GM19452 (cell line): ENCODE results near the gene ARRDC1.
A peak's percentile ranks its signal among the peaks of the same experiment; 100 is the strongest.
"Not testable (repeated sequence)": the region's sequence is repeated elsewhere in the genome, so short reads cannot be mapped to it uniquely, and the experiment has no call there.

Experiments used
- ATAC-seq: cut with Tn5 transposase; IDR thresholded peaks from one replicate; pipeline ENCODE4 v1.9.1; 2021; ENCODE audit not compliant: unreplicated experiment

ARRDC1 gene

DNA sequence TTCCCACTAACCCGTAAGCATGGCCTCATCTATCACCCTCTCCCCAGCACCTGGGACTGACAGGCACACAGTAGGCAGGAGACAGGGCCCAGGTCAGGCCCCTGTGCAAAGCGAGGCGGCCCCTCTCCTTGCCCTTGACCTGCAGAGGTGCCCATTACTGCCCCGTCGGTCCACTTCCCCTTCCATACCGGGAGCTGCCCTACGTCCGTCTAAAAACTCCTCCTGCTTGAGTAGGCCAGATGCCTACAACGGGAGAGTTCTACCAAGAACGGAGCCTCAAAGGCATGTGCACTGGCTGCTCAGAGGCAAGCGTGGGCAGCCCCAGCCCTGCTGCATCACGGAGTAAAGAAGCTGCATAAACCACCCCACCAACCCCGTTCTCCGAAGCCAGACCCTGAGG is 22.1 kb upstream of the ARRDC1 start:
- no peak for ATAC-seq

DNA sequence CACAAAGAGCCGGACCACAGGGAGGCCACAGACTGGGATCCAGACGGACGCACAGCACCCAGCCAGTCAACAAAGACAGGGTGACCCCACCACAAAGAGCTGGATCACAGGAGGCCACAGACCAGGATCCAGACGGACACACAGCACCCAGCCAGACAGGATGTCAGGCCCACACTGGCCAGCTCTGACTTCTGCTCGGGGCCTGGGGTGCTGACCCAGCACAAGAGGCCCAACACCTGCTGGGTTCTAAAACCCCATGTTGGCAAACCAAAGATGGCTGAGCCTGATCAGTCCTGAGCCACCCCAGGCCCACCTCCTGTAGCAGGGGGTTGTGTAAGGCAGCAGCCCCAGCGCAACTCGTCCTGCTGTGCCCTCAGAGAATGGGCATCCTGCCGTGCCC is 21.5 kb upstream of the ARRDC1 start:
- ATAC-seq = no peak

- ATAC-seq = no peak
Measured at GRCh38 chr9:137586854-137587253, 18.6 kb upstream of the ARRDC1 start.

GRCh38 chr9:137588311-137588710 is 17.2 kb upstream of the ARRDC1 start:
- ATAC-seq = no peak

DNA sequence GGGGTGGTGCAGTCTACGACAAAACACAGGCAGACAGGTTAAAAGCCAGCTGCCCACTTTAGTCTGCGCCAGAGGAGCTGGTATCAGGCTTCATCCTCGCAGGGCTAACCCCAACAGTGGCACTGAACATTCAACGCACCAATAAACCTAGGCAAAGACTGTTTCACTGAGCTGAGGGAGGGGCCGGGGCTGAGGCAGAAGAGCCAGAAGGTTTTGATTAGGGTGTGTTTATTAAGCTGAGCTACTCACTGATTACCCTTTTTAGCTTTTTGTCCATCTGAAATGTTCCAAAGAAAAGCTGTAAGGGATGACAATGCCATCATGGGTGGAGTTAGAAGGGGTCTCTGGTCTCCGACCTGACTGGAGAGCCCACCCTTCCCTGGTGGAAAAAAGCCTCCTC is 16.6 kb upstream of the ARRDC1 start:
- ATAC-seq = no peak

- peak; percentile 11 for ATAC-seq
Measured at GRCh38 chr9:137589441-137590122, 15.9 kb upstream of the ARRDC1 start.

- ATAC-seq = no peak
Measured at GRCh38 chr9:137590123-137590468, 15.4 kb upstream of the ARRDC1 start.

DNA sequence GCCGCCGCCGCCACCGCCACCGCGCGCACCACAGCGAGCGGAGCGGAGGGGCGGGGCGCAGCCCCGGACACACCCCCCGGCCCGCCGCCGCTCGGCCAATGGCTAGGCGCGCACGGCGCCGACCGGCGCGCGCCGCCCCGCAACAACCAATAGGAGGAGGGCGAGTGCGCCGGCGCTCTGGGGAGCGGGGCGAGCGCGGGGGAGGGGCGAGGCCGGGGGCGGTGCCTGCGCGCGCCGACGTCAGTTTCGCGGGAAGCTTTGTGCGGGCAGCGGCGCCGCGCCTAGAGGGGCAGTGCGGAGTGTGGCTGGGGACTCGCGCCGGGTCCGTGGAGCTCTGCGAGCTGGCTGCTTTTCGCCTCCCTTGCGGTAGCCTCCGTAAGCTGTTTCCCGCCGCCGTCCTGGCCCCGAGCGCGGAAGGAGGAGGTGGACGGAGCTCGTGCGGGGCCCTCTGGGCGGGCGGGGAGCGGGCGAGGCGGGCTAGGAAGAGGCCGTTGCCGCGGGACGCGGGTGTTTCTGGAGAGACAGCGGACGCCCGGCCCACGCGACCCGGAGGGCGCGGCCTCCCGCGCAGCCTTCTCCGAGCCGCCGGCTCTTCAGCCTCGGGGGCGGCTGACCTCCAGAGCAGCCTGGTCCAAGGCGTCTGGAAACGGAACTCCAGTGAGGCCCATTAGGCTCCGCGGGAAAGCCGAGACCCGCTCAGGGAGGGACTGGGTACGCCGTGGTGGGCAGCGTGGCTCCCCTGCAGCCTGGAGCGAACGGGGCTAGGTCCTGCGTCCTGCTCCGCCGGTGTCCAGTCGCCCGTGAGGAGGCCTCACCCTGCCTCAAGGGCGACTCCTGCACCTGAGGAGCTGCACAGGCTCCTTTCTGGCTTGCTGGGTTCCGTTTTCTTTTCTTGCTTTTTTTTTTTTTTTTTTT is 14.8 kb upstream of the ARRDC1 start, which contains the start of gene ZMYND19:
ZMYND19 (minus strand) TSS at position 44 of the 915 bp plus-strand sequence. CDS start 249 bp downstream, outside the sequence.
- ATAC-seq = peak; percentile 86

- no peak for ATAC-seq
Measured at GRCh38 chr9:137592767-137593166, 12.7 kb upstream of the ARRDC1 start.

- ATAC-seq = no peak
Measured at GRCh38 chr9:137593176-137593575, 12.3 kb upstream of the ARRDC1 start.

GRCh38 chr9:137596577-137596976 is 8.9 kb upstream of the ARRDC1 start:
- ATAC-seq = not testable (repeated sequence)

- ATAC-seq = no peak
Measured at GRCh38 chr9:137598943-137599342, 6.5 kb upstream of the ARRDC1 start.

DNA sequence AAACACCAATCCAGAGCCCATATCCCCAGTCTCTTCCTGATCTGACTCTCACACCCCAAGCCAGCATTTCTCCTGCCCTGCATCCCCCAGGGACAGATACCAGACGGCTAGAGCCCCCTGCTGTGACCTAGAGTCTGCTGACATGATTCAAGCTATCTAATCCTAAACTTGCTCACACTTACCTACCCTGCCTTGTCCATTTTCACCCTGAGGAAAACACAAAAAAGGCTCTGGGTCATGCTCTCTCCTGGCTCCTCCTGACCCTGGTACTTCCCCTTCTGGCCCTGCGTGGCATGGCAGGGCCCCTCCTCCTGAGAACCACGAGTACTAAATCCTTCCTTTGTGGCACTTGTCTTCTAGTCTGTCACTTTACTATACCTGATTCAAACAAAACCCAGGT is 2.8 kb upstream of the ARRDC1 start:
- ATAC-seq = no peak

DNA sequence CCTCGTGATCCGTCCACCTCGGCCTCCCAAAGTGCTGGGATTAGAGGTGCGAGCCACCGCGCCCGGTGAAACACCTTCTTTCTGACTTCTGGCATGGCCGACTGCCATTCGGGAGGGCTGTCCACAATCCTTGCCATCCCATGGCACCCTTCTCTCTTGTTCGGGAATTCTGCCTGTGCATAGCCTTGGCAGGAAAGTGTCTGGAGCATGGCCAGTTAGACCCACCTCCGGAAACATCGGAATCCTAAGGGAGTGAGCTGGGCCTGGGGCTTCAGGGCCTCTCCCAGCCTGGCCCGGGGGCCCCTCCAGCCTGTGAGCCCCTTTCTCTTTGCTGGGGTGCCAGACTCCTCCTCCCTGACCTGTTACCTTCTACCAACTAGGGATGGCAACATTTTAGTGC is 1.6 kb upstream of the ARRDC1 start:
- no peak for ATAC-seq

- no peak for ATAC-seq
Measured at GRCh38 chr9:137604345-137605086, 970 bp upstream of the ARRDC1 start.

GRCh38 chr9:137606005-137606621 is 627 bp downstream of the ARRDC1 start:
- ATAC-seq = peak; percentile 21

DNA sequence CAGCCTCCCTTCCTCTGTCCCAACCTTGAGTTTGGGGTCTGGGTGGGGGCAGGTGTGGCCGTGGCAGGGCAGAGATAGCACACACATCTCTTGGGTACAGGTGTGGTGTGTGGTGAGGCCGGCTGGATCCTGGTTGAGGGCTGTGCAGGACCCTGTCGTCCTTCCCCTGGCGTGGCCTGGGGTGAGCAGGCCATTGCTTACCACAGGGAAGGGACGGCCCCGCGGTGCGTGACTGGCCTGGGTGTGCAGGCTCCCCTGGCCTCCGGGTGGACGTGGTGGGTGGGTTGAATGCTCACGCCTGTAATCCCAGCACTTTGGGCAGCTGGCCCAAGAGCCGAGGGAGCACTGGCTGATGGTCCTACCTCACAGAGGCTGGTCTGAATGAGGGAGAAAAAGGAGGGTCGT is 1.2 kb downstream of the ARRDC1 start:
- no peak for ATAC-seq

DNA sequence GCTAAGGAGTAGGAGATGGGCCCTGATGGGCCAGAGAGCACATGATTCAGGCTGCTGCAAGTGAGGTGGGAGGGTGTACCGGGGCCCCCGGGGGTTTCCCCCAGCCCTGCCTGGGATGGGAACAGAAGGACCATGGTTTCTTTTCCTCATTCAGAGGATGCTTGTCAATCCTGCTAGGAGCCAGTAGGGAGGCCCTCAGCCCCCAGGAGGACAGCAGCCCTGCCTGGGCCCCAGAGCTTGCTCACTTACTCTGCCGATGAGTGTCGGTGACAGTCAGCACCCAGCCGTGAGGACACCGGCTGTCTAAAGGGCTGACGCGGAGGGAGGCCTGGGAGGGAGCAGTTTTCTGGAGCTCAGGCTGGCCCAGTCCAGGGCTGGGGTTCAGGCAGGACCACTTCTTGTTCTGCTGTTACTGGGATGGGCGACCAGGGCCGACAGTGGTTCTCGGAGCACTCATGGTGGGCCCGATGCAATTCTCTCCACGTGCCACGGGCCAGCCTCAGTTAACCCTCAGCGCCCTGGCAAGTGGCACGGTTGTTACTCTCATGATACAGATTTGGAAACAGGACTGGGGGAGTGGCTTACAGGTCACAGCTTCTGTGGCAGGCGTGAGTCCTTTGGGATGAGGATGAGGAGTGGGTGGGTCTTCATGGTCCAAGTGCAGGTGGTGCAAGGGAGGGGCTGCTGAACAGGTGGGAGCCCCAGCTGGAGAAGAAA is 1.8 kb downstream of the ARRDC1 start:
- ATAC-seq = no peak

GRCh38 chr9:137610944-137611343 is 5.5 kb downstream of the ARRDC1 start:
- no peak for ATAC-seq
